HG02763 (cell line): ENCODE data around the gene AMIGO1.

Experiments used
- ATAC-seq: cut with Tn5 transposase; IDR thresholded peaks from one replicate; pipeline ENCODE4 v1.9.1; 2021; ENCODE audit warnings: mild to moderate bottlenecking, moderate library complexity; ENCODE audit not compliant: unreplicated experiment

Gene AMIGO1

DNA sequence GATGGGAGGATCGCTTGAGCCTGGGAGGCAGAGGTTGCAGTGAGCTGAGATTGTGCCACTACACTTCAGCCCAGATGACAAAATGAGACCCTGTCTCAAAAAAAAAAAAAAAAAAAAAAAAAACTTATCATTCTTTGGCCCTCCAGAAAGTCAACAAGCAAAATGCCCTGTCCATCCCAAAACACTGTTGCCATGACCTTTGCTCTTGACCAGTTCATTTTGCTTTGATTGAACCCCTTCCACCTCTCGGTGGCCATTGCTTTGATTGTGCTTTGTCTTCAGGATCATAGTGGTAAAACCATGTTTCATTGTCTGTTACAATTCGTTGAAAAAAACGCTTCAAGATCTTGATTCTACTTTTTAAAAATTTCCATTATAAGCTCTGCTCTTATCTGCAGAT, 51.7 kb downstream of the AMIGO1 start:
- no peak for ATAC-seq

DNA sequence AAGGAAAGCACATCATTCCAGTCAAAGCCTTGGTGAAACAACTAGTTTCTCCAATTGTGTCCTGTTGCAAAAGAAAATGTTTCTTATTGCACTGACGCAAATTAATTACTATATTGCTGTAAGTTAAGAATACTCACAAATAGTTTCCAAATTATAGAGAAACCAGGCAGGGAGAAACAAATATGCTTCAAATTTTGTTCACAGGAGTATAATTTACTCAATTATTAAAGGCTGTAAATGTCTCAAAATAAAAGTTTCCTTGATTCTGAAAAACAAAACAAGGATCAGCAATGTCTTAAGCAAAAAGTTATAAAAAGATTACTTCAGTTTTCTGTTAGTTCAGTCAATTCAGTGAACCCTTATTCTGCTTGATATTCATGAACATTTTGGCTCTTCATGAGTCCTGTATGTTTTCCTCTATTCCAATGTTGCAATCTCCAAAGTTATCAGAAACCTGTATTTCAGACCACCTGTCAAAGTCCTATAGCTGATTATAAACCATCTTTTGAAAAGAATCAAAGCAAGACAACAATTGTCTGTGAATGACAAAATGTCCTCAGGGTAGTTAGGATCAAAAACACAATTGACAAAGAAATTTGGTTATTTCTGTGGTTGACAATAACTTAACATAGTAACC, 54.9 kb downstream of the AMIGO1 start:
- no peak for ATAC-seq
